HL-60/S4 treated with retinoic acid at 250 ng/mL for 4 days and 3 days (cell line): ENCODE results near the gene IL20RA.

ENCODE experiments used
- in situ Hi-C: fragments of 300-500 bp; cut with MboI; formaldehyde crosslinking; loops from 2 replicates; pipeline ENCODE4 v1.7.0; 2022; ENCODE audit warnings: low sequenced_read_pairs

Gene IL20RA

DNA sequence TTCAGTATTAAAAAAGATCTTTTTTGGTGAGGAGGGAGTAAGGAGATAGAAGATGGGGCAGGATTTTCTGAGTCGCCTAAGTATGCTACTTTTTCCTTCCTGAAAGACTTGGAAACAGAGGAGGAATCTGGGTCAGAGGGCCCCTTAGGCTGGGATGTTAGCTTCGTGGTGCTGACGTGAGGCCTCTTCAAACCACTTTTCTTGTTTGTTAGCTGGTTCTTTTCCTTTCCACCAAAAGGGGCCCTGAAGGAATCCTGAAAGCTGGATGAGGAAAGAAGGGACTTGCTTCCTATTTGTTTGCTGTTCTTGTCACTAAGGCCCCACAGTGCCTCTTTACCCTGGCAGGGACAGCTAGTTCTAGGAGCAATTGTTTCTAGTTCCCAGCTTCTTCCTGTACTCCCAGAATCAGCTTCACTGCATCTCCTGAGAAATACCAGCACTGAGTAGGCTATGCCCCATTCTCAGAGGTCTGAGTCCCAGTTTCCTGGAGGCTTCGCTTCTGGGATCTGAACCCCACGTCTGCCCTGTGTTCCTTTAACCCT, 2.2 kb upstream of the IL20RA start:
- in situ Hi-C loops, result no loop called here

DNA sequence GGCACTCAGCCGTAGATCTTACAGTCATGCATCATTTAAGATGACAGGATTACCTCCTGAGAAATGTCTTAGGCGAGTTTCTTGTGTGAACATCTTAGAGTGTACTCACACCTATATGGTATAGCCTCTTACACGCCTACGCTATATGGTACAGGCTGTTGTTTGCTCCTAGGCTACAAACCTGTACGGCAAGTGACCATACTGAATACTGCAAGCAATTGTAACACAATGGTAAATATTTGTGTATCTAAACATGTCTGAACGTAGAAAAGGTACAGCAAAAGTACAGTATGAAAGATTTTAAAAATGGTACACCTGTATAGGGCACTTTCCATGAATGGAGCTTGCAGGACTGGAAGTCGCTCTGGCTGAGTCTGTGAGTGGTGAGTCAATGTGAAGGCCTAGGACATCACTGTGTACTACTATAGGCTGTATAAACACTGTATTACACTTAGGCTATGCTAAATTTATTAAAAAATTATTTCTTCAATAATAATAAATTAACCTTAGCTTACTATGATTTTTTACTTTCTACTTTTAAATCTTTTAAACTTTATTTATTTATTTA, 541 bp upstream of the IL20RA start:
- in situ Hi-C loops, result no loop called here

- in situ Hi-C loops, result no loop called here
These were observed 927 bp downstream of the IL20RA start for GRCh38 chr6:137043710-137044365.

DNA sequence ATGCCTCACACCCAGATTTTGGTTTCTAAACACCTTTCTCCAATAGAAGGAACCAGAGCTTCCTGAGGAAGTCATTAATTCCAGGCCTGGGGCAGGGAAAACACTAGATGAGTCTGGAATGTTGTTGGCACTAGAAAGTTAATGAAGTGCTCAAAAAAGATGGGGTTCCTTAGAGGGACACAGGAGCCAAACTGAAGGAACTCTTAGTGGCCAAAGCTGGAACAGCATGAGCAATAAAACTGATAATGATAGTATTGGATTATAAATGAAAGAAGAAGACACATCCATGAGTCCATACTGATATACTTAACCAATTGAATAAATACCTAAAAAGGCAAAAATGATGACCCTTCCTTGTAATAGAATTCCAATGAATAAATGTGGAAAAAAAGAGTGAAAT, 4.4 kb downstream of the IL20RA start:
- in situ Hi-C loops, result no loop called here

DNA sequence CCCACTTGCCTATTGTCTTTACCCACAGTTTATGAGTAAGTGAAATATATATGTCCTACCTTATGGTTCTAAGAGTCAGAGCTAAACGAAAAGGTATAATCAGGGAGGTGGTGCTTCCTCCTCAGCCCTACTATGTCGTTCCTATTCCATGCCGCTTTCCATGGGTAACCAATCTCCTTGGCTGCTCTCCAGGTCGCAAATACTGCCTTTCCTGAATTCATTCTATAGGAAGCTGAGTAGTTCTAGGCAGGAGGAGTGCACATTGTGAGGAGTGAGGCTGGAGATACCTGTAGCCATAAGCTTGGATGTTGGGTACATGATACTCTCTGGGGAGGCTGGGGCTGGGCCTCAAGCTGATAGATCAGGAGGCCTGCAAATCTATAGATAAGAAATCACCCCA, 5.8 kb downstream of the IL20RA start:
- in situ Hi-C loops, result no loop called here

- in situ Hi-C loops, result no loop called here
These were observed 8.0 kb downstream of the IL20RA start for GRCh38 chr6:137036566-137037300.

DNA sequence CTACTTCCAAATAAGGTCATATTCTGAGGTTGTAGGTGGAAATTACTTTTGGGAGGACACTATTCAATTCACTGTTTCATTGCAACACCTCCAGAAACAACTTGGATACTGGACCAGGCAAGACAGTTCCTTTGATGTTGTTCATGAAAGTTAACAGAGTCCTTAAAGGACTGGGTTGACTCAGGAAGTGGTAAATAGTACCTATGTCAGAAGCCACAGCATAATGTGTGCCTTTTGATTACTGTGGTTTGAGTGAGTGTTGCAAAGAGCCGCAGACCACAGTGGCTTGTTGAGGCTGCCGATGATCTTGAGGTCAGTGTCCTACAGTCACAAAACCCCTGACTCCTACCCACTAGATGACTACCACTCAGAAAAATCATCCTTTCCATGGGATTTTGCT, 10.9 kb downstream of the IL20RA start:
- in situ Hi-C loops, result no loop called here

DNA sequence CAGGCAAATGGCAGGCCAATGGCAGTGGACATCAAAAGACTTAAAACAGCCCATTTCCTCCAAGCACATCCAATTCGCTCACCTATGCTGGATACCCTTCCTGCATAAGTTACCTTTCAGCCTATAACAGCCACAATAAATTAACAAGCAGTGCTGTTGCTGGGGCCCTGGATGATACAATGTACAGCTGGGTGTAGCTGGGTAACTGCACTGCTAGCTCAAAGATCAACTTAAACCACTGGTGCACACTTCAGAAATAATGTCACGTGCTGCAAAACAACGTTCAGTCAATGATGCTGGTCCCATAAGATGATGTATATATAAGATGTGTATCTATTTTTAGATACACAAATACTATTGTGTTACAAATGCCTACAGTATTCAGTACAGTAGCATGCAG, 13.6 kb downstream of the IL20RA start:
- in situ Hi-C loops, result no loop called here

GRCh38 chr6:137028912-137029311, 15.9 kb downstream of the IL20RA start:
- in situ Hi-C loops, result no loop called here

DNA sequence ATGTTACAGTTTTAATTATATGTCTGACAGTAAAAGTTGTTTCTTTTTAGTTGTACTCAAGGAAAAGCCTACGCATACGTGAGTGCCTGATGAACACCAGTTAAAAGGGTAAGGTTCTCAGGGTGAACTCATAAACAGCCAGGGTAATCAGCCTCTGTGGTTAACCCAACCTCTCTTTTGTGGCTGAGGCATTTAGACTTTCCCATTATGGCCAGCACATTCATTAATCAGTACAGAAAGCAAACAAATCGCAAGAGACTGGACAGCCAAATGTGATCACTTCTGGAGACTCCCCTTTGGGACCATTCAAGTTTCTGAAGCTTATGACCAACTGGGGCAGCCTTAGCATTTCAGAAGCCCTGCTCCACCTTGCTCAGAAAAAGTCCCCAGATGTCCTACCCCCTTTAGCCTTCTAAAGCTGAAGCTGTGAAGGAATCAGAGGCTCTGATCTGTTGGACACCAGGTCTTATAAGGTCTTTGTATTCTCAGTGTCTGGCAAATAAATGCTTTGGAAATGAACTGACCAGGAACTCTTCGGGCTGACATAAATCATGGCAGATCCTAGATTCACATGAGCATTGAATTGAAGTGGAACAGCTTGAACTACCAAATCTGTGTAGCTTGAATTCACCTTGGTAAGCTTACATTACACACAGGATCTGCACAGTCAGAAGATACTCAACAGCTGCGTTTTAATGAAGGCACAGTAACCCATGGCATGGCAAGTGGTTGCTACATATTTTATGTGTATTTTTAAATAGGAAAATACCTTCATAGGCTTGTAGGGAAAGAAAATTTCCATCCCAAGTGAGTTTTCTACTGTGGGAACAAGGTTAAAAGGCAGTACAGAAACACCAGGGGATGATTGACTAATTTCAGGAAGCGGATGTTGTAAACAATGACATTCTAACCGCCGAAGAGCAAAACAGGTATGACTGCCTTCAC, 18.7 kb downstream of the IL20RA start:
- in situ Hi-C loops, result no loop called here

DNA sequence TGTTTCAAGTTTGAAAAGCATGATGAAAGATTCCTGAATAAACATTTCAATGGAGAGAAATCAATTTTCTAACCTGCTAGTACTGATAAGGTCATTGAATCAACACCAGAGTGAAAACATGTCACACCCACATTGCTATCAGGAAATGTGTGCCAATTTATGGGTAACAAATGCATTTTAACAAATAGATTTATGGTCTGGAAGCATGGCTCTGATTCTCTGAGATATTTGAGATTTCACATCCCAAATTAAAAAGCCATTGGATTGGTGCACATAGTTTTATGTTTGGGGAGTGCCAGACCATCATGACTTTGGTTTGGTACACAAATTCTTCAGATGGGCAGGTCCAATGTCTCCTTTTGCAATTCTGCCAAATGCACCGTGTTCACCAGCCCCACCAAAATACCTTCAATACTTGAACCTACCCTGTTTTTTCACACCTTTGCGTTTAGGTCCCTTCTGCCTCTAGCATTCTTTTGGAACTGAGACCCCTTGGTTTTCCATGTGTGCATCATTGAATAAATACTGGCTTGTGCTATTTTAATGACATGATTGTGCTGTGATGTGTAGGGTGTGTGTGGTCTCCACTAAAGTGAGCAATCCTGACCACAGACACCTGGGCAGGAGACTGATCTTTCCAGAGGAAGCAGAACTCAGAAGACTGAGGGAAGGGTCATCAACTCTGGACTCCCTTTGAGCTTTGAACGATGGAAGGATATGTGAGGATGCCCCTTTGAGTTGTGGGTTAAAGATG, 20.4 kb downstream of the IL20RA start:
- in situ Hi-C loops, result no loop called here

- in situ Hi-C loops, result no loop called here
These were observed 24.0 kb downstream of the IL20RA start for GRCh38 chr6:137020776-137021175.

GRCh38 chr6:137019476-137020272, 25.1 kb downstream of the IL20RA start:
- in situ Hi-C loops, result no loop called here

GRCh38 chr6:137017081-137017480, 27.7 kb downstream of the IL20RA start:
- in situ Hi-C loops, result no loop called here

GRCh38 chr6:137016356-137016755, 28.4 kb downstream of the IL20RA start:
- in situ Hi-C loops, result no loop called here

DNA sequence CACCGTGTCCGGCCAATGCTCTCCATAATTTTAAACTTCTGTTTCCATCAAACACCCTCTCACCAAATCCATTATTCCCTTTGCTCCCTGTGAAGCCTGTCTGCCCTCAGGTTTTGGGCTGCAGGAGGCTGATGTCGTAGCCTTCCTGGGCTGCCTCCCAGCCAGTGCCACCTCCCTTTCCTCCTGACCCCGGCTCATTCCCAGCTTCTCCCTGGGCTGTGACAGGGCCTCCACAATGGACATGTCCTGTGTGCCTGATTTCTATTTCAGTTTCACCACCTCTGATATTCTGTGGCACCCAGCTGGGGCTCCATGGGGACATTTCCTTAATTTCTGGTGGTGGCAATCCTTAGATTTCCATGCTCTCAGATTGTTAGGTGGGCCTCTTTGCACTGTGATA, 28.8 kb downstream of the IL20RA start:
- in situ Hi-C loops, result no loop called here

DNA sequence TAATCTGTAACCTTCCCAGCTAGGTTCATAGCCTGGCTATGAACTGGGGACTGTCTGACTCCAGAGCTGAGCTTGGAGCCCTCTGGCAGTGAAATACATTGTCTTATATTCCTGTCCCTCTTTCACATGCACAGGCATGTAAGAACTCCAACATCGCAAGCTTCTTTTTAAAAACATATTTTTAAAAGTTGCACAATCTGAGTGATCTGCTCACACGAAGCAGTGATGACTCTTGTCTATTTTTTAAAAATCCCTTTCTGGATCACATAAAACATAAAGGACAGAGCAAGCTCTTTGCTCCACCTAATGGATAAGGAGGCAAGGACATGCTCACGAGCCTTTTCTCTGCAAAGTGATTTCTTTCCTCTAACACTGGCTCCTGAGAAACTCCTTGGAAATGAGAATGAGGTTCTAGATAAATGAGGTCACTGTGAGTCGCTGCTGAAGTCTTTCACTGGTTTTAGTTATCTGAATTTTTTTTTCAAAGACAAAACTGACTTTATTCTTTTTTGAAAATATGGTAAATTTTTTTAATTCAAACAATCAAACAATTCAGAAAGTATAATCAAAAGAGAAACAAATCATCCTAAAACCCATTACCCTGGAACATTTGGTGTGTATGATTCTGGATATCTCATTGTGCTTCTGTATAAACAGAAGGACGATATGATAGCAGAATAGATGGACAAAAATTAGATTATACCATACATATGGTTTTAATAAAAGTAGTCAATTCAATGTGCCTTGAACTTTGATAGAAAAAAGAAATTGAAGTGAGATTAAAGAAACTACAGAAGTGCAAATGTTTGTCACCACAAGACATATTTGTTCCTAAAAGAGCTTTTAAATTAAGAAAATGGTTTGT, 30.8 kb downstream of the IL20RA start:
- in situ Hi-C loops, result no loop called here

DNA sequence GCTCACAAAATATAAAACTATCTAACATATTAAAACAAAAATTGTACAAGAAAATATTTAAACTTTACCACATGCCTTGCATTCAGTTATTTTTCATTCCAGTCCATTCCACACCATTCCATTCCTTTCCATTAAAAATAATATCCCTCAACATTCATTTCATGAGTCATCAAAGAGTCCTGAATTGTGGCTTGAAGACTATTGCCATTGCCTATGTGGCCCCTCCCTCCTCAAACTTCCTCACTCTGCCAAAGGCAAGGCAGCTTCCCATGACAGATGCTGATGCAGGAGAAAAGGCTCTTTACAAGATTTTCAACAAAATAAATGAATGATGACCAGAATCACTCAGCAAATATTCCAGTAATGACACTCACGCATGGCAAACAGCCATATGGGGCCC, 31.7 kb downstream of the IL20RA start:
- in situ Hi-C loops, result no loop called here

DNA sequence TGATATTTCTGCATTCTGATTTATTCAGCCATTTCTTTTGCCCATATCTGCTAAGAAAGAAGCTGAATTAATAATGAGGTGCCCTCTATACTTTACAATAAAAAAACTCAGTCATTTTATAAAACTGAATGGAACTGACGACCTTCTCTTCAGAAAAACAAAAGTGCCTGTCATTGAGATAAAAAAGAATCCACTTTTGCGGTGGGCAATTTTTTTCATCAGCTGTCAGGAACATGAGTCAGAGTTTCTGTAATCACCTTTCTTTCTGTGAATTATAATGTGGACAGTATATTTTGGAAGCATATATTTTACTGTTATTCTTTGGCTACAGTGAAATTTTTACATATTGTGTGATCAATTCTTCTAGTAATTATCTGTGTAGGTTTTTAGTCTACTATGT, 33.4 kb downstream of the IL20RA start:
- in situ Hi-C loops, result no loop called here
